Stimulated activated CD8-positive, alpha-beta memory T cell treated with anti-CD3 and anti-CD28 coated beads, Interleukin-15, amount 100 ng/mL, for 48 hours (primary cell): ENCODE data around the gene ROM1.
A peak's percentile ranks its signal among the peaks of the same experiment; 100 is the strongest.
"Not testable (repeated sequence)": the region's sequence is repeated elsewhere in the genome, so short reads cannot be mapped to it uniquely, and the experiment has no call there.

ENCODE experiments used
- DNase-seq, 2 donors: peaks; one replicate each; pipeline ENCODE4 v3.0.0-alpha.2; 2020; ENCODE audit warnings: low read depth in 2 of 2

ROM1 gene

DNA sequence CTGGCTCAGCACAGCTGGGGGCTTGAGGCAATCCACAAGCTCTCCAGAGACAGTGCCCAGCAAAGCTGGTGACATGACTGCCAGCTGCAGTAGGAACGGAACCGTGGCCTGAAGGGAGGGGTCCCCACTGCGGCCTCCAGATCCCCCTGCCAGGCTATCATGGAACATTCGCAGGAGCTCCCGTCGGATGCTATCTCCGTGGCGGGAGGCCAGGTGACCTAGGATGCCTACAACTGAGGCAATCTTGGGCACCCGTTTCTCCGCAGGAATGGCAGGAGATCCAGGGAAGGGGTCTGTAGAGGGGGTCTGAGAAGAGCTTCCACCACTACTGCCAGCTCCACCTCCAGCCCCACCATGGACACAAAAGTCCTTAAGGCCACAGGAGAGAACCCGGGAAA is 35.9 kb downstream of the ROM1 start:
- DNase-seq: no peak

DNA sequence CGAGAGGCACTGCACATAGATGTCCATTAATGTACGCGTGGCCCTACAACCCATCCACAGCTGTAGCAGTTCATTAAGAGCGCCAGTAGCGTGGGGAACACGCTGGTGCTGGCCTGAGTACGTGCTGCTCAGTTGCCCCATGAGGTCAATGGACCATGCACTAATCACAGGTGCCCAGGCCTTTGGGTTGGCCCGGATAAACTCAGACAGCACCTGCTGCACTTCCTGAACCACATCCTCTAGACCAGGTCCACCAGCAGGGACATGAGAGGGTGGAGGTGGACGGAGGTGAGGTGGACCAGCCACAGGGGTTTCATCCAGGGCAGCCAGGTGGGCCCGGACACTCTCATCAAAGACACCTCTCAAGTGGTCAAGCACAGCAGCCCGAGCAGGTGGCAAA is 36.4 kb downstream of the ROM1 start:
- no peak for DNase-seq

DNA sequence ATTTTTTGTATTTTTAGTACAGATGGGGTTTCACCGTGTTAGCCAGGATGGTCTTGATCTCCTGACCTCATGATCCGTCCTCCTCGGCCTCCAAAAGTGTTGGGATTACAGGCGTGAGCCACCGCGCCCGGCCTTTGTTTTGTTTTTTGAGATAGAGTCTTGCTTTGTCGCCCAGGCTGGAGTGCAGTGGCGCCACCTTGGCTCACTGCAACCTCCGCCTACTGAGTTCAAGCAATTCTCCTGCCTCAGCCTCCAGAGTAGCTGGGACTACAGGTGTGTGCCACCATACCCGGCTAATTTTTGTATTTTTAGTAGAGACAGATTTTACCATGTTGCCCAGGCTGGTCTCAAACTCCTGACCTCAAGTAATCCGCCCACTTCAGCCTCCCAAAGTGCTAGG is 37.2 kb downstream of the ROM1 start:
- not testable (repeated sequence) for DNase-seq

DNA sequence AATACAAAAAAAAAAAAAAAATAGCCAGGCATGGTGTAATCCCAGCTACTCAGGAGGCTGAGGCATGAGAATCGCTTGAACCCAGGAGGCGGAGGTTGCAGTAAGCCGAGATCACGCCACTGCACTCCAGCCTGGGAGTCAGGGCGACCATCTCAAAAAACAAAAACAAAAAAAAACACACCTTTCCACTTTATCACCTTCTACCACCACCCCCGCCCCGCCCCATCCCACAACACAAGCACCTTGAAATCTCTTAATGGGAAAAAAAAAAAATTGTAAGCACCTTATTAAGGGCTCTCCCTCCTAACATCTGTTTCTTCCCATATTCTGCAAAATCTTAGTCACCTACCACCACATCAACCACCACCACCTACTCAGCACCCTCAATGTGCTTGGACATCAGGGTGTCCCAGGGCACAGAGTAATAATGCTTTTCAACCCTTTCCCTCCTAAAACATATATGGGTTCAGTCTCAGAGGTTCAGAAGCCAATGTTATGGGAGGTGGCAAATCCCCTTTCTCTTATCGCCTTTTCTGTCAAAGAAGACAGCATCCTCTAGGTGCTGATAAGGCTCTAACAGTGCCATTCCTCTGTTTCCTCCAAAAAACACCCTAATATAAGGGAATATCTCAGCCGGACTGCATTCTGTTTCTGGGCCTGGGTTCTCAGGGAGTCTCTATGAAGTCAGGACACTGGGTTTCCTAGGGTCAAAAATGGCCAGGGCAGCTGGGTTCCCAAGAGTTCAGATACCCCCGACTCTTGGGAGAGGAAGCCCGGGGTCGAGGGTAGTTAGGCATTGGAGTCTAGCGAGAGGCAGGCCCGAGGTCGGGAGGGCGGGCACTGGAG is 39.3 kb downstream of the ROM1 start:
- no peak for DNase-seq

DNA sequence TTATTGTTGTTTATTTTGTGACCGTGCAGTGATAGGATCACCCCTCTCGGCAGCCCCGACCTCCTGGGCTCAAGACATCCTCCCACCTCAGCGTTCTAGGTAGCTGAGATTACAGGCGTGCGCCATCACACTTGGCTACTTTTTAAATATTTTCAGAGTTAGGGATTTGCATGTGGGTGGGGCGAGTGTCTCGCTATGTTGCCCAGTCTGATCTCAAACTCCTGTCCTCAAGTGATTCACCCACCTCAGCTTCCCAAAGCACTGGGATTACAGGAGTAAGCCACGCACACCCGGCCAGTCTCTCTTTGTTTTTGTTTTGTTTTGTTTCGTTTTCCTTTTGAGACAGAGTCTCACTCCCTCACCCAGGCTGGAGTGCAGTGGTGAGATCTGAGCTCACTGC is 41.2 kb downstream of the ROM1 start:
- DNase-seq: no peak

DNA sequence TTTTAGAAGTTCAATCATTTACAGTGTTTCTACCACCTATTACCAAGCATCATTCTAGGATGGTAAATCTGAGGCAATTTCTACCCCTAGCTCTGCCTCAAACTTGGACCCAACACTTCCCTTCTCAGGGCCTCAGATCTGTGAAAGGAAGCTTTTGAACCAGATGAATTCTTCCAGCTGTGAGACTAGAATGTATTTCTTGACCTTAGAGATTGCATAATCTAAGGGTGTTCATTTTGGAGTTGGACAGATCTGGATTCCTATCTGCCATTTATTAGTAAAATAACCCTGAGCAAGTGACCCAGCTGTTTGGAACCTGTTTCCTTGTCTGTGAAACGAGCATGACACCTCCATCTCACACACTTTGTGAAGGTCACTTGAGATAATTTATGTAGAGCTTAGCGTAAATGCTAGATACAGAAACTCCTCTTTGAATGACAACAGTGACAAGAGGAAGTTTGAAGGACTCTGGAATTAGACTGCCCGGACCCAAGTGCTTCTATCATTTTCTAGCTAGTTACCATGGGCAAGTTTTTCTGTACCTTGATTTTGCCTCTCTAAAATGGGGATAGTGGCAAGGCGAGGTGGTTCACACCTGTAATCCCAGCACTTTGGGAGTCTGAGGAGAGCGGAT is 43.9 kb downstream of the ROM1 start:
- no peak for DNase-seq

DNA sequence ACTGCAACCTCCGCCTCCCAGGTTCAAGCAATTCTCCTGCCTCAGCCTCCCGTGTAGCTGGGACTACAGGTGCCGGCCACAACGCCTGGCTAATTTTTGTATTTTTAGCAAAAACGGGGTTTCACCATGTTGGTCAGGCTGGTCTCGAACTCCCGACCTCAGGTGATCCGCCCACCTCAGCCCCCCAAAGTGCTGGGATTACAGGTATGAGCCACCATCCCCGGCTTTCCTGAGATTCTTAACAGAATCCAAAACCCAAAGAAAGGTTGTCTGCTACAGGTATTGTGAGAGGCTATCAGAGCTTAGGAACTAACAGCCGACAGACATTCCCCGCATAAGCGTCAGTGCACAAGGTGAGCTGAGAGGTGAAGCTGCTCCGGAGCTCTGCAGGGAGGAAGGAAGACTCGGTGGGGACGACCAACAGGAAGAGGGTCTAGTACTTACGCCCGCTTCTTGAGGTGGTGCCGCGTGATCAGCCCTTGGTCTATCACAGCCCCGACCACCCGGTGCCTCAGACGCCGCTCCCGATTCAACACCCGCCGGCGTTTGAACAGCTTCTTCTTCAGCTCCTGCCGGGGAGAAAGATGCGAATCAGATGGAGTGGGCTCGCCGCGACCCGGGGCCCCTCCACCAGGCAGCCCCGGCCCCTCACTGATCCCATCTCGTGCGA is 51.5 kb downstream of the ROM1 start:
- DNase-seq: peak in 1 of 2 donors; percentile 42
